Left lung (tissue), 10 donors: ENCODE measurements around the gene LBHD1. TPM values are rescaled to one million over a fixed set of nuclear protein-coding genes. Genes with fewer than 3 reads are reported as not detected.
"Not testable (repeated sequence)": the region's sequence is repeated elsewhere in the genome, so short reads cannot be mapped to it uniquely, and the experiment has no call there.

Source experiments
- ATAC-seq: fragments of 200-7000 bp; cut with Tn5 transposase; one replicate; pipeline ENCODE4 v1.9.1; 2020; ENCODE audit warnings: moderate library complexity
- DNase-seq, 4 donors: peaks; one replicate each; pipeline ENCODE4 v3.0.0-alpha.2; 2013 to 2020
- H3K27ac ChIP-seq, 2 donors: fragments of 200-600 bp; sonication (generic) in 1 of 2; one replicate each; pipeline versions ENCODE4 v1.5.0 to v1.8.0; 2020 to 2021
- H3K27me3 ChIP-seq, 2 donors: fragments of 200-600 bp; sonication (generic) in 1 of 2; one replicate each; pipeline versions ENCODE4 v1.5.0 to v1.8.0; 2020 to 2021
- H3K36me3 ChIP-seq, 2 donors: fragments of 200-600 bp; sonication (generic) in 1 of 2; one replicate each; pipeline versions ENCODE4 v1.5.0 to v1.8.0; 2020 to 2021
- H3K4me1 ChIP-seq, 2 donors: fragments of 200-600 bp; one replicate each; pipeline ENCODE4 v1.8.0; 2021
- H3K4me3 ChIP-seq, 2 donors: fragments of 200-600 bp; sonication (generic) in 1 of 2; one replicate each; pipeline versions ENCODE4 v1.5.0 to v1.8.0; 2020 to 2021; ENCODE audit warnings: mild to moderate bottlenecking in 1 of 2
- H3K9me3 ChIP-seq, 2 donors: fragments of 200-600 bp; sonication (generic) in 1 of 2; one replicate each; pipeline versions ENCODE4 v1.5.0 to v1.8.0; 2020 to 2021
- CTCF ChIP-seq, 2 donors: fragments of 200-600 bp; sonication (generic) in 1 of 2; IDR thresholded peaks; one replicate each; pipeline versions ENCODE4 v1.5.0 to v1.8.0; 2021; ENCODE audit warnings: antibody characterized with exemption in 2 of 2
- intact Hi-C, 2 donors: fragments of 100-400 bp; cut with DNase I; formaldehyde crosslinking; loops; one replicate each; pipeline versions ENCODE4 v1.11.2 to v1.14.2; 2022
- polyA plus RNA-seq, 6 donors: library from polyadenylated mRNA; unstranded; fragments of 120-200 nt; gene quantifications; one replicate each; pipeline ENCODE4 v1.2.1, GENCODE V29; 2013; ENCODE audit not compliant: insufficient read length in 6 of 6
- total RNA-seq, 2 donors: library from RNA; stranded (reverse); fragmentation: NEBNext Ultra II Directional; extraction: Animal tissue kit (Norgen Biotek cat#: 25700); gene quantifications; one replicate each; pipeline ENCODE4 v1.2.1, GENCODE V29; 2021
- donor health status: DM: no; HTN: yes; CAD: no.
- donor health status: DM: no; HTN: no; CAD: no.

LBHD1 gene
- total and polyA plus RNA-seq, 8 donors: 4.4 to 9.9 (median 8.2) TPM

- H3K36me3 ChIP-seq: peaks cover 5 to 31% of the 10 kb centered on the region in 2 donors
- H3K4me3 ChIP-seq: peak overlapping the region in 1 of 2 donors; percentile 82
- no peaks in the 10 kb centered on the region for H3K9me3 ChIP-seq
- peak overlapping the region; percentile 90 to 92 for H3K27ac ChIP-seq
- no peak for DNase-seq
- intact Hi-C loops: no loop called here
- ATAC-seq: no peak
- H3K27me3 ChIP-seq: no peaks in the 10 kb centered on the region
- TF ChIP-seq CTCF (IDR thresholded peaks at IDR 0.05): no peak
- peaks cover 11 to 27% of the 10 kb centered on the region in 2 donors for H3K4me1 ChIP-seq
These were observed 49.5 kb downstream of the LBHD1 start for GRCh38 chr11:62622476-62623089.

DNA sequence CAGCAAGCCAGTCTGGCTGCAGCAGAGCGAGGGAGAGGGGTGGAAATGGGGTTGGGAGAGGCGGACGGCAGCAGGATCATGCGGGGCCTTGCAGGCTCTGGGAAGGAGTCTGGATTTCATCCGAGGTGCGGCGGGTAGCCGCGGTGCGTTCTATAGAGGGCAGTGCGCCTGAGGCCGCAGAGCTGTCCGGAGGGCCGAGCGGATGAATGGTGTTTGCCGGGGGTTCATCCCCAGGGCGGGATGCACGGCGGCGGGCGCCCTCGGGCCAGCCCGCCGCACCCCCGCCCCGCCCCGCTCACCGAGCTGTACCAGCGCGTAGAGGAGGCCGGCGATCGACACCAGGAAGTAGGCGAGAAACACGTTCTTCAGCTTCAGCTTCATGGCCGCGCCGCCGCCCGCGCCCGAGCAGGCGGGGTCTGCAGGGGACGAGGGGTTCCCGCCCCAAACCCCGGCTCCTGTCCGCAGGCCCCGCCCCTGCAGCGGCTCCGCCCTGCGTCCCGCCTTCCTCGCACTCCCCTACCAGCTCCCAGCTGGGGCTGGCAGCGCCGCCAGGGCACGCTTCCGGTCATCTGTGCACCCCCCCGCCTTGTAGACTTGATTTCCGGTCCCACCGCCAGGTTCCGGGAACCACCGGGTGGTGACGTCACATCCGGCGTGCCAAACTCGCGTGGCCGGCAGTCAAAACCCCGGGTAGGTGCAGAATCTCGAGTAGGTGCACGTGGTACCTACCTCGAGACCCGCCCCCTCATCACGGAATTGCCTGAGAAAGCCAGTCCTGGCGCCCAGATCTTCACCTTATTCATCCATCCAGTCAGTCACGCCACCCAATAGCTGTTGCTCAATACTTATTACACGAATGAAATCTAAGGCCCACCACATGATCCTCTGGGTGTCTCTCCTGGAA is 50.2 kb downstream of the LBHD1 start, which contains the start of gene B3GAT3:
B3GAT3 (minus strand) TSS at position 420 of the 904 bp plus-strand sequence; CDS start at position 381, 39 bp downstream.
- Histone ChIP-seq H3K27me3 (no peaks in the 10 kb centered on the region), H3K4me3 (peak within 1 kb of the TSS; percentile 59 to 82), H3K4me1 (peaks cover 11 to 27% of the 10 kb centered on the region in 2 donors), H3K27ac (peak within 1 kb of the TSS; percentile 90 to 92), H3K36me3 (peaks cover 5 to 31% of the 10 kb centered on the region in 2 donors), H3K9me3 (no peaks in the 10 kb centered on the region)
- peak; percentile 99 for ATAC-seq
- peak in 1 of 2 donors; percentile 48 for TF ChIP-seq CTCF (IDR thresholded peaks at IDR 0.05)
- intact Hi-C loops: no loop called here
- peak; percentile 98 to 100 (median 99) for DNase-seq

GRCh38 chr11:62621027-62621566 is 51.0 kb downstream of the LBHD1 start:
- intact Hi-C loops: no loop called here
- DNase-seq (no peak), ATAC-seq (no peak)
- peak overlapping the region; percentile 90 to 92 for H3K27ac ChIP-seq
- H3K27me3 ChIP-seq: no peaks in the 10 kb centered on the region
- peaks cover 5 to 31% of the 10 kb centered on the region in 2 donors for H3K36me3 ChIP-seq
- peaks cover 11 to 27% of the 10 kb centered on the region in 2 donors for H3K4me1 ChIP-seq
- H3K4me3 ChIP-seq: peak overlapping the region; percentile 59 to 82
- TF ChIP-seq CTCF (IDR thresholded peaks at IDR 0.05): no peak
- no peaks in the 10 kb centered on the region for H3K9me3 ChIP-seq

- H3K27me3 ChIP-seq, intact Hi-C loops, H3K9me3 ChIP-seq, H3K27ac ChIP-seq, H3K4me3 ChIP-seq, ATAC-seq, DNase-seq: not testable (repeated sequence)
- peaks cover 0 to 31% of the 10 kb centered on the region in 2 donors for H3K36me3 ChIP-seq
- H3K4me1 ChIP-seq: peaks cover 11 to 40% of the 10 kb centered on the region in 2 donors
These were observed 55.1 kb downstream of the LBHD1 start for GRCh38 chr11:62616957-62617356.

GRCh38 chr11:62615521-62615920 is 56.5 kb downstream of the LBHD1 start:
- peaks cover 0 to 34% of the 10 kb centered on the region in 2 donors for H3K36me3 ChIP-seq
- H3K9me3 ChIP-seq: no peaks in the 10 kb centered on the region
- intact Hi-C loops: no loop called here
- peaks cover 14 to 45% of the 10 kb centered on the region in 2 donors for H3K4me1 ChIP-seq
- DNase-seq: no peak
- H3K27ac ChIP-seq: no peak overlapping the region
- no peak for ATAC-seq
- no peaks in the 10 kb centered on the region for H3K27me3 ChIP-seq
- TF ChIP-seq CTCF (IDR thresholded peaks at IDR 0.05): no peak
- H3K4me3 ChIP-seq: no peak overlapping the region
